ENCODE results near the gene EAPP.
A peak's percentile ranks its signal among the peaks of the same experiment; 100 is the strongest.
"Not testable (repeated sequence)": the region's sequence is repeated elsewhere in the genome, so short reads cannot be mapped to it uniquely, and the experiment has no call there.

The EAPP gene

DNA sequence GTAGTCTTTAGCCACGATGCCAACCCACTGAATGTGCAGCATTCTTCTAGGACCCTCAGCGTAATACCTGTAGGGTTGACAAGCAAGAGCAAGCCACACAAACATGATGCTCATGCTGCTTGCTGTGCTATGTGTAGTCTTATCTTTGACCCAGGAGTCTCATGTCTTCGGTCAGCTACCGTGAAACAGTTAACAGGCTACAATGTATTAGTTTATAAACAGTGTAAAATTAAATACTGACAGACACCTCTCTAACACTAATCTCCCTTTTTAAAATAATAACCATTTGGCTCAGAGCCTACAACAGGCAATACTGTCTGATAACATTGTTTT lies 1.9 kb downstream of the EAPP start:
- no peak for DNase-seq

DNA sequence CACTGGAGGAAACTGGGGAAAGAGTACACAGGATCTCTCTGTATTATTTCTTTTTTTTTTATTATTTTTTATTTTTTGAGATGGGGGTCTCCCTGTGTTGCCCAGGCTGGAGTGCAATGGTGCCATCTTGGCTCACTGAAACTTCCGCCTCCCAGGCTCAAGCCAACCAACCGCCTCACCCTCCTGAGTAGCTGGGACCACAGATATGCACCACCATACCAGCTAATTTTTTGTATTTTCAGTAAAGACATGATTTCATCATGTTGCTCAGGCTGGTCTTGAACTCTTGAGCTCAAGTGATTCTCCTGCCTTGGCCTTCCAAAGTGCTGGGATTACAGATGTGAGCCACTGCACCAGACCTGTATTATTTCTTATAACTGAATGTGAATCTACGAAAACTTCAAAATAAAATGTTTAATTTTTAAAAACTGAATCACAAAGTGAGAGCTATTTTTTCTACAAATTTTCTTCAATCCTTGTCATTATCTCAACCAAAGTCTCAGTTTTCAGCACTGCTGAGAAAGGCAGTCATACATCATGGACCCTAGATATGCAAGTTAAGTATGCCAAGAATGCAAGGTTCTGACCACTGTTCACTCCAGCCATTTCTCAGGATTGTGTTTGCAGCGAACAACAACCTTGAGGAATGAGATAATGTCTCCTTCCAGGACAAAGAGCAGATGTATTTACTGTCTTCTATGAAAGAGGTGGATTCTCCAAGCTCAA lies 2.4 kb downstream of the EAPP start:
- no peak for DNase-seq

DNA sequence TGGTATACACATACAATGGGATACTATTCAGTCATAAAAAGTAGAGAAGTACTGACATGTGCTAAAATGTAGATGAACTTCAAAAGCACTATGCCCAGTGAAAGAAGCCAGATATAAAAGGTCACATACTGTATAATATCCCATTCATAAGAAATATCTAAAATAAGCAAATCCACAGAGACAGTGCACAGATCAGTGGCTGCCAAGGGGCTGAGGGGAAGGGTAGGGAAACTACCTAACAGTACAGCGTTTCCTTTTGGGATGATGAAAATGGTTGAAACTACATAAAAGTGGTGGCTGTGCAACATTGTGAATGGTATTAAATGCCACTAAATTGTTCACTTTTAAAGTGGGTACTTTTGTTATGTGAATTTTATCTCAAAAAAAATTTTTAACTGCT lies 11.9 kb downstream of the EAPP start:
- DNase-seq, result no peak

DNA sequence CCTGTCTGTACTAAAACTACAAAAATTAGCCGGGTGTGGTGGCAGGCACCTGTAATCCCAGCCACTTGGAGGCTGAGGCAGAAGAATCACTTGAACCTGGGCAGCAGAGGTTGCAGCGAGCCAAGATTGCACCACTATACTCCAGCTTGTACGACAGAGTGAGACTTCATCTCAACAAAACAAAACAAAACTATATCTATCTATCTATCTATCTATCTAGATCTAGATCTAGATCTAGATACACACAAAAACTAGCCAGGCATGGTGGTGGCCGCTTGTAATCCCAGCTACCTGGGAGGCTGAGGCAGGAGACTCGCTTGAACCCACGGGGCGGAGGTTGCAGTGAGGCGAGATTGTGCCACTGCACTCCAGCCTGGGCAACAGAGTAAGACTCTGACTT lies 15.3 kb downstream of the EAPP start:
- not testable (repeated sequence) for DNase-seq

DNA sequence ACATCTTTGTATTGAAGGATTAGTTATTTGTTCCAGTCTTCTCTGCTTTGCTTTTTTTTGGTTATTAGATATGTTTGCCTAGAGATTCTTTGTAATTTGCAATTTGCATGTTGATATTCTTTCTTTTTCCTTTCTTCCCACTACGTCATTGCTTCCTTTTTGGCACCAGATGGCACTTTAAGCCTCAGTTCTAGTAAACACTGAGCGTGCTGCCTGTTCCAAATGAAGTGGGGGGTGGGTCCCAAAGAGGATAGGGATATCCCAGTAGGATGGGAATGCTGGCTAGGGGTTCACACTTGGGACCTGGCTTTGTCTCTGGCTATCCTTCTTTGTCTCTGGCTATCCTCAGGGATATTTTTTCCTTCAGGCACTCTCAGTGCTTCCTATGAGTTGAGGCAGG lies 17.0 kb downstream of the EAPP start:
- DNase-seq, result no peak

DNA sequence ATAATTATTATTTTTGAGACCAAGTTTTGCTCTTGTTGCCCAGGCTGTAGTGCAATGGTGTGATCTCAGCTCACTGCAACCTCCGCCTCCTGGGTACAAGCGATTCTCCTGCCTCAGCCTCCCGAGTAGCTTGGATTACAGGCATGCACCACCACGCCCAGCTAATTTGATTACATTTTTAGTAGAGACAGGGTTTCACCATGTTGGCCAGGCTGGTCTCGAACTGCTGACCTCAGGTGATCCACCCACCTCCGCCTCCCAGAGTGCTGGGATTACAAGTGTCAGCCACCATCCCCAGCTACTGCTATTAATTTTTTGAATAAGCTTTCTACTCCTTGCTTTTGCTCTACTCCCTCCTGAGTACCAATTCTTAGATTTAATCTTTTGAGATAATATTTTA lies 18.4 kb downstream of the EAPP start:
- DNase-seq, result not testable (repeated sequence)

DNA sequence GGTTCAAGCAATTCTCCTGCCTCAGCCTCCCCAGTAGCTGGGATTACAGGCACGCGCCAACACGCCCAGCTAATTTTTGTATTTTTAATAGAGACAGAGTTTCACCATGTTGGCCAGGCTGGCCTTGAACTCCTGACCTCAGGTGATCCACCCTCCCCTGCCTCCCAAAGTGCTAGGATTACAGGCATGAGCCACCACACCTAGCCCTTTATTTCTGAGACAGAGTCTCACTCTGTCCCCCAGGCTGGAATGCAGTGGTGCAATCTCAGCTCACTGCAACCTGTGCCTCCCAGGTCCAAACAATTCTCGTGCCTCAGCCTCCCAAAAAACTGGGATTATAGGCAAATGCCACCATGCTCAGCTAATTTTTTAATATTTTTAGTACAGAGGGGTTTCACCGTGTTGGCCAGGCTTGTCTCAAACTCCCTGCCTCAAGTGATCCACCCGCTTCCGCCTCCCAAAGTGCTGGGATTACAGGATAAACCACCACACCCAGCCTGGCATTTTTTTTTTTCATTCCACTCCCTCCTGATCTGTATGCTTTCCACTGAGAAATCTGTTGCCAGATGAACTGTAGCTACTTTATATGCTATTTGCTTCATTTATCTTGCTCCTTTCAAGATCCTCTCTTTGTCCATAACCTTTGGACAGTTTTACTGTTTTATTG lies 19.1 kb downstream of the EAPP start:
- DNase-seq, result not testable (repeated sequence)

DNA sequence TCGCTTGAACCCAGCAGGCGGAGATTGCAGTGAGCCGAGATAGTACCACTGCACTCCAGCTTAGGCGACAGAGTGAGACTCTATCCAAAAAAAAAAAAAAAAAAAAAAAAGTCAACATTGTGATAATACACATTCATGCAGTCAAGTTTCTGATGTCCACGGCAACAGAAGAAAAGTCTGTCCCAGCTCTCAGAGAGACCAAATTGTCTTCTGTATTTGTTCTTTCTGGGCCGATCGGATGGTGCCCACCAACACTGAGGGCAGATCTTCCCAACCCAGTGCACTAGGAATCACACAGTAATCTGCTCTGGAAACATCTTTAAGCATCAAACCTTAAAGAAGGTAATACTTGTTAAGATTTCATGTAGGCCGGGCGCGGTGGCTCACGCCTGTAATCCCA lies 31.6 kb downstream of the EAPP start:
- no peak for DNase-seq

DNA sequence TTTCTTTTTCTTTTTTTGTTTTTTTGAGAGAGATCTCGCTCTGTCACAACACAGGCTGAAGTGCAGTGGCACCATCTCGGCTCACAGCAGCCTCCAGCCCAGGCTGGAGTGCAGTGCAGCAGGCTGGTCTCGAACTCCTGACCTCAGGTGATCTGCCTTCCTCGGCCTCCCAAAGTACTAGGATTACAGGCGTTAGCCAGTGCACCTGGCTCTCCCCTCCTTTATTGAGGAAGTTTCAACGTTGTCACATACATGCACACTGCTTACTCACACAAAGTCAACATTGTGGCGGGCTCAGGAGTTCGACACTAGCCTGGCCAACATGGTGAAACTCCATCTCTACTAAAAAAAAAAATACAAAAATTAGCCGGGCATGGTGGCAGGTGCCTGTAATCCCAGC lies 32.0 kb downstream of the EAPP start:
- DNase-seq, result no peak

DNA sequence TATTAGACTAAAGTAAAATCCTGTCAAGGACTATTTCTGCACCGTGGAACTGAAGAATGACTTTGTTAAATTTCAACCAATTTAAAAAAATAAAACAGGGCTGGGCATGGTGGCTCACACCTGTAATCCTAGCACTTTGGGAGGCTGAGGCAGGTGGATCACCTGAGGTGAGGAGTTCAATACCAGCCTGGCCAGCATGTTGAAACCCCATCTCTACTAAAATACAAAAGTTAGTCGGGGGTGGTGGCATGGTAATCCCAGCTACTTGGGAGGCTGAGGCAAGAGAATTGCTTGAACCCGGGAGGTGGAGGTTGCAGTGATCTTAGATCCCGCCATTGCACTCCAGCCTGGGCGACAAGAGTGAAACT lies 34.4 kb downstream of the EAPP start:
- not testable (repeated sequence) for DNase-seq

DNA sequence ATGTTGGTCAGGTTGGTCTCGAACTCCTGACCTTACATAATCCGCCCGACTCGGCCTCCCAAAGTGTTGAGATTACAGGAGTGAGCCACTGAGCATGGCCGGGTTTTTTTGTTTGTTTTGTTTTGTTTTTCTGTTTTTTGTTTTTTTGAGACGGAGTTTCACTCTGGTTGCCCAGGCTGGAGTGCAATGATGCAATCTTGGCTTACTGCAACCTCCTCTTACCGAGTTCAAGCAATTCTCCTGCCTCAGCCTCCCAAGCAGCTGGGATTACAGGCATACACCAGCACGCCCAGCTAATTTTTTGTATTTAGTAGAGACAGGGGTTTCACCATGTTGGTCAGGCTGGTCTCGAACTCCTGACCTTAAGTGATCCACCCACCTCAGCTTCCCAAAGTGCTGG lies 35.5 kb downstream of the EAPP start:
- not testable (repeated sequence) for DNase-seq

DNA sequence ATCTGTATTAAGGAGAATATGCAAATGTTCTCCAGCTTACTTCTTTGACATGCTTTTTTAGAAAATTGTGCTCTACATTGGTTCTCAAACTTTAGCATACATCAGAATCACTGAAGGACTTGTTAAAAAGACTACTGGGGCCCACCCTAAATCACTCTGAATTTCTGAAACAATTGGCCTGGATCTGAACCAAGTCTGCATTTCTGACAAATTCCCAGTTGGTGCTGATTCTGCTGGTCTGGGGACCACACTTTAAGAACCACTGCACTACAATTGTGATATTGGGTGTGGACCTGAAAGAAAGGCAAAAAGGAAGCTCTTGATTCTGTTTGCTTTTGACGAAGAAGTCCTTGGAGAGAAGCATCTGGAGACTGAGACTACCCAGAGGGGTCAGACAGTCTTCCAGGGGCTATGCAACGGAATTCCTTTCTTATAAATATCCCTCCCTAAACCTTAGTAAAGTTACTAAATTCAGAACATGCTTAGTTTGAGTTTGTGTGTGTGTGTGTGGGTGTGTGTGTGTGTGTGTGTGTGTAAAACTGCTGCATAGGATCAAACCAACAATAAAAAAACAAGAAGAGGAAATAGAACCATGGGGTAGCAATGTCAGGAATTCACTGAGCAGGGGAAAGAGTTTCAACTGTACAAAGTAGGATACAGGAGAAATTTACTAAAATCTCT lies 36.8 kb downstream of the EAPP start:
- no peak for DNase-seq

DNA sequence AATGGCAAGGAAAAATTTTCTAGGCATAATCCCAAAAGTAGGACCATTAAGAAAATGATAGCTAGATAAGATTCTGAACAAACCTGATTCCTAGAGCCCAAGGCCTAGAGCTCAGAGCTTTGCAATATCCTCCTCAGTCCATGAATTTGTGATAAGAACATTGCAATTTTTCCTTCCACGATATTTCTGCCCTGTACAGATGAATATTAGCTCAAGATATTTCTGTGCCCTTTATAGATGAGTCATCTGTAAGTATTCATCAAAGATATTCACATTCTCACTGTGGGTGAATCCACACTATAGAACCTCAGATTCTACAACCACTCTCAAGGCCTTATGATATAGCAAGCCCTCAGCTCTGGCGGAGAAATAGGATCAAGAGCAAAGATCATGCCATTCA lies 37.5 kb downstream of the EAPP start:
- DNase-seq, result no peak

DNA sequence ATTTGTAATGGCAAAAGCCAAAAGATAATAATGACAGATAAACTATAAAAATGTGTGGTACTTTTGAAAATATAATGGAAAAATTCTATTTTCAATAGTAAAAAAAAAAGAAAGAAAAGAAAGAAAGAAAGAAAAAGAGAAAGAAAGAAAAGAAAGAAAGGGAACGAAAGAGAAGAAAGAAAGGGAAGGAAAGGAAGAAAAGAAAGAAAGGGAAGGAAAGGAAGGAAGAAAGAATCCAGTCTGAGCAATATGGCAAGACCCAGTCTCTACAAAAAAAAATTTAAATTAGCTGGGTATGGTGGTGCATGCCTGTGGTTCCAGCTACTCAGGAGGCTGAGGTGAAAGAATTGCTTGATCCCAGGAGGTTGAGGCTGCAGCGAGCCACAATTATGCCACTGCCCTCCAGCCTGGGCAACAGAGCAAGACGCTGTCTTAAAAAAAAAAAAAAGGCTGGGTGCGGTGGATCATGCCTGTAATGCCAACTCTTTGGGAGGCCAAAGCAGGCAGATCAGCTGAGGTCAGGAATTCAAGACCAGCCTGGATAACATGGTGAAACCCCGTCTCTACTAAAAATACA lies 38.4 kb downstream of the EAPP start:
- no peak for DNase-seq

DNA sequence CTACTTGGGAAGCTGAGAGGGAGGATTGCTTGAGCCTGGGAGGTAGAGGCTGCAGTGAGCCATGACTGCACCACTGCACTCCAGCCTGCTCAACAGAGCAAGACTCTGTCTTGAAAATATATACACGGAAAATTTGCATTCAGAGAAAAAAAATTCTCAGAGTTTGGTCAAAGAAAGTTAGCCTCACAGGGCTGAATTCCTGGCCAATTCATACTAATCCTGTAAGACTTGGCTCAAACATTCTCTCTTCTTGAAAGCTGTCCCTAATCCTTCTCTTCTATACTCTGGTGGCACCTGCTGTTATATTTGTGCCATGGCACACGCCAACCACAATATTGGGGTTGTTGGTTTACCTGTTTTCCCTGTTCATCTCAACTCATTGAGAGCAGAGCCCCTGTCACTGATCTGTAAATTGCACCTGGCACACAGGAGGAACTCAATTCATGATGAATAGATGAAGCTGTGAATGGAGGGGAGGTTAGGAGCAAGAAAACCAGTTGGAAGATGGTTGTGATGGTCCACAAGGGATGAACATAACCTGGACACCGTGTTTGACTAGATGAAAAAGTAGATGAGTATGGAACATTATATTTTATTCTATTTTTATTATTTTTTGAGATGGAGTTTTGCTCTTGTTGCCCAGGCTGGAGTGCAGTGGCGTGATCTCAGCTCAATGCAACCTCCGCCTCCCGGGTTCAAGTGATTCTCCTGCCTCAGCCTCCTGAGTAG lies 40.7 kb downstream of the EAPP start:
- peak; percentile 34 for DNase-seq

DNA sequence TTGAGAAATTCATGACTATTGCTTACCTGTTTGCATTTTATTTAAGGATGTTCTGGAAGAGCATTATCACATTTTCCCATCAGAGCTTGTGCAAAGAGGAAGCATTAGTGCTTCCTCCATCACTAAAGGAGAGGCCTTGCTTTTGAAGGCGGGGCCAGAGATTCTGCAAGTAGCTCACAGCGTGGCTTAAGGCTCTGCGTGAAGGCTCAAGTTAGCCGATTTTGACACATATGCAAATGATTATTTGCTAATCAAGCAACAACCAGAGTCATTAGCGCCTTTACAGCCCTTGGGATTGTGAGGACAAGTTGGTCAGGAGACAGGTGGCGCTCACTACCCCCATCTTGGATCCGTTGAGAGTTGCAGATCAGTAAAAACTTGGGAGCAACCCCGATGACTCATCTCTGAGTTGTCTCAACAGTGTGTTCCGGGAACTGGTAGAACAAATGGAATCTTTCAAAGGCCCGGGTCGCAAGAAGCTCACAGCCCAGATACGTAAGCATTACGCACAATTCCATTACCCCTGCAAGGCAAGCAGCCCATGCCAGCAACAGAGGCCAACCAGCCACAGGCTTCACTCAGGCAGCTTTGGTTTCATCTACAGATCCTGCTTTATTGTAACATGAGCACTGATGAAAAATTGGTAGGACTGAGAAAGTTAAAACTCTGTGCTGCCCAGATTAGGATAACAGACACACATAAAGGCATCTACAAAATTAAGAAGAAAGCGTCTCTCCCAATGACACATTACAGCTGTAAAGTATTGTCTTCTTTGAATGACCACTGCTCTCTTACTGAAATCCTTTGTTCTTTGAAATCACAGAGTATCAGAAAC lies 42.6 kb downstream of the EAPP start:
- no peak for DNase-seq

DNA sequence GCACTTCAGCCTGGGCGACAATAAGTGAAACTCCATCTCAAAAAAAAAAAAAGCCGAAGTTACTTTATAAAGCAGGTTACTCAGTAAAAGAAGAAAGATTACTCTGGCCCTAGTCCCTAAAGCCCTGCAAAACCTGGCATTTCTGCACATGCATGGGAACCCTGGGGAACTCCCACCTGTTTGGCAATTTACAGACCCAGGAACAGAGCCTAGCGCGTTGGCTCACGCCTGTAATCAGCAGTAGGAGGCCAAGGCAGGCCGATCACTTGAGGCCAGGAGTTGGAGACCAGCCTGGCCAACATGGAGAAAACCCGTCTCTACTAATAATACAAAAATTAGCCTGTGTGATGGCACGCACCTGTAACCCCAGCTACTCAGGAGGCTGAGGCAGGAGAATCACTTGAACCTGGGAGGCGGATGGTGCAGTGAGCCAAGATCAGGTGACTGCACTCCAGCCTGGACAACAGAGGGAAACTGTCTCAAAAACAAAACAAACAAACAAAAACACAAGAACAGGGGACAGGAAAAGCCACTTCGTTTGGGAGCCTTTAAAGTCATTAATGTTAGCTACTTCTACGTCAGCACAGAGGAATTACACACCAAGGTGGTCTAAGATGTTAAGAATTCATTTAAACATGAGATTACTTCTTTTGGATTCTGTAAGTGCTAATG lies 43.4 kb downstream of the EAPP start:
- no peak for DNase-seq

DNA sequence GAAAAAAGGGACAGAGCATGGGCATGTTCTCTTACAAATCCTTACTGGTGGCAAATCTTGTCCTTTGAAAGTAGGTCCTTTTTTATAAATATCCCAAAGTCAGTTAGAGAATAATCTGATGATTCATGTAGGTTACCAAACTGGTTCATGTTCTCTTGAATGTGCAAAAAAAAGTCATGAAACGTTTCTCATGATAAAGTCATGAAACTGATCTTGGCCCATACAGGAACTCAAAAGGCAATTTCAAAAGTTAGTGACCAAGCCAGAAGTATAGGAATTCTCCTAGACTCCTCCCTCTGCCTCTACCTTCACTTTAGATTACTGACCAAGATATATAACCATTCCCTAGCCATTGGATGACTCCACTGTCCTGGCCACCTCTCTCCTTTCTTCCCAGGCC lies 50.2 kb downstream of the EAPP start:
- no peak for DNase-seq

DNA sequence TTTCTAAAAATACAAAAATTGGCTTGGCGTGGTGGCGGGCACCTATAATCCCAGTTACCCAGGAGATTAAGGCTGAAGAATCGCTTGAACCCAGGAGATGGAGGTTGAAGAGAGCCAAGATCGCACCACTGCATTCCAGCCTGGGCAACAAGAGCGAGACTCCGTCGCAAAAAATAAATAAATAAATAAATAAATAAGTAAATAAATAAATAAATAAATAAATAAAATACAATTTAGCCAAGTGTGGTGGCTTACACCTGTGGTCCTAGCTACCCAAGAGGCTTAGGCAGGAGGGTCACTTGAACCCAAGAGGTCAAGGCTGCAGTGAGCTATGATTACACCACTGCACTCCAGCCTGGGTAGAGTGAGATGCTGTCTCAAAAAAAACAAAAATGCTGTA lies 51.0 kb downstream of the EAPP start:
- DNase-seq, result no peak

DNA sequence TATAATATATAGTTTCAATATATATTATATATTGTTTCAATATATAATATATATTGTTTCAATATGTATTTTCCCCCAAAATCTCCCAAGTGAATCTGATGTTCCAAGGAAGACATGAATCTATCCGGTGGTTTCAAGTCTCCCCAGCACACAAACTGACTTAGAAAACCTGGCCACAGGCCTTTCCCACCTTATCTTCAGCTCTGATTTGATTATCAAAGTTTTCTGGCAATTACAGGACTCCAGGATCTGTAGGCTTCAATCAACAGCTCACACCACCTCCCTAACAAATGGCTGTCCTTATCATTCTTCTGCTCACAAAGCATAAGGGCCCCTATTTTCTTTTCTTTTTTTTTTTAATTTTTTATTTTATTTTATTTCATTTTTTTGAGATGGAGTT lies 54.8 kb downstream of the EAPP start:
- no peak for DNase-seq

DNA sequence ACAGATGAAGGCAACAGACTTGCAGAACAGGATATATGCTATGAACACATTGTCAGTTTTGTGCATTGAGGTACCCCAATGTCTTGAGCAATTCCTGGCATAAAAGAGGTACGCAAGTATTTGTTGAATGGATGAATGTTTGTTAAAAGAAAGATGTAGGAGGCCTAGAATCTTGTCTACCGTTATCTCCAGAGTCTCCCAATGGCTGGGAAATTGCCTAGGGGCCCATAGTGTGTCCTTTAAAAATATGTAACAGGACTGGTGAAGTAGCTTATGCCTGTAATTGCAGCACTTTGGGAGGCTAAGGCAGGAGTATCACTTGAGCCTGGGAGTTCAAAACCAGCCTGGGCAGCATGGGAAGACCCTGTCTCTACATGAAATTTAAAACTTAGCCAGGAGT lies 57.0 kb downstream of the EAPP start:
- no peak for DNase-seq

DNA sequence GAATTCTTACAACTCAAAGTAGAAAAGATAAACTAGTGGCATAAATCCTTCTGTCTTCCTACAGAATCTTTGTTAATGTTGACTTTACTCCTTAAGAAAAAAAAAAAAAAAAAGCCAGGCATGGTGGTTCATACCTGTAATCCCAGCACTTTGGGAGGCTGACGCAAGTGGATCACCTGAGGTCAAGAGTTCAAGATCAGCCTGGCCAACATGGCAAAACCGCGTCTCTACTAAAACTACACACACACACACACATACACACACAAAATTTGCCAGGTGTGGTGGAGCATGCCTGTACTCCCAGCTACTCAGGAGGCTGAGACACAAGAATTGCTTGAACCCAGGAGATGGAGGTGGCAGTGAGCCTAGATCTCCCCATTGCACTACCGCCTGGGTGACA lies 59.8 kb downstream of the EAPP start:
- no peak for DNase-seq

Measured in NCI-H1436 (cell line).